Medulla oblongata (tissue), 1 donor: ENCODE data around the gene BAX.
A peak's percentile ranks its signal among the peaks of the same experiment; 100 is the strongest.

Source experiments
- DNase-seq: peaks from one replicate; pipeline ENCODE4 v3.0.0-alpha.2; 2015; ENCODE audit errors: extremely low spot score

BAX gene

GRCh38 chr19:48962029-48962848 is 7.6 kb downstream of the BAX start:
- peak; percentile 59 for DNase-seq

- DNase-seq: no peak
These were observed 8.1 kb downstream of the BAX start for GRCh38 chr19:48962849-48963165.

- DNase-seq: peak; percentile 82
These were observed 8.9 kb downstream of the BAX start for GRCh38 chr19:48963371-48964204.

GRCh38 chr19:48964205-48965039 is 9.7 kb downstream of the BAX start:
- DNase-seq: peak; percentile 69

GRCh38 chr19:48965040-48965805 is 10.5 kb downstream of the BAX start, which contains the start of gene FTL:
FTL (plus strand) TSS chr19:48965309; CDS start chr19:48965508, 199 bp downstream.
- peak; percentile 99 for DNase-seq

- DNase-seq: peak; percentile 91
These were observed 11.3 kb downstream of the BAX start for GRCh38 chr19:48965806-48966540.

- peak; percentile 39 for DNase-seq
These were observed 12.1 kb downstream of the BAX start for GRCh38 chr19:48966541-48967345.

- peak; percentile 92 for DNase-seq
These were observed 12.9 kb downstream of the BAX start for GRCh38 chr19:48967346-48968178.

GRCh38 chr19:48968179-48968661 is 13.5 kb downstream of the BAX start:
- DNase-seq: no peak

- DNase-seq: no peak
These were observed 14.1 kb downstream of the BAX start for GRCh38 chr19:48968813-48969218.

GRCh38 chr19:48969276-48970138 is 14.8 kb downstream of the BAX start:
- no peak for DNase-seq

GRCh38 chr19:48970139-48970766 is 15.6 kb downstream of the BAX start:
- no peak for DNase-seq

GRCh38 chr19:48970923-48971395 is 16.3 kb downstream of the BAX start:
- peak; percentile 87 for DNase-seq

- DNase-seq: no peak
These were observed 21.5 kb downstream of the BAX start for GRCh38 chr19:48975947-48976847.

GRCh38 chr19:48977061-48977460 is 22.4 kb downstream of the BAX start:
- no peak for DNase-seq

GRCh38 chr19:48982280-48982679 is 27.6 kb downstream of the BAX start:
- DNase-seq: no peak
